ENCODE measurements around the gene GSX1.
"Not testable (repeated sequence)": the region's sequence is repeated elsewhere in the genome, so short reads cannot be mapped to it uniquely, and the experiment has no call there.

The GSX1 gene

GRCh38 chr13:27792393-27793218, at the start of gene GSX1:
TSS of gene GSX1 (plus strand) at chr13:27792483. CDS start at chr13:27792691, 208 bp downstream.
- DNase-seq = peak; percentile 29

- DNase-seq = no peak
These were observed 47.5 kb upstream of the GSX1 start for GRCh38 chr13:27744801-27745200.

GRCh38 chr13:27745301-27745700, 47.0 kb upstream of the GSX1 start:
- no peak for DNase-seq

GRCh38 chr13:27748143-27748542, 44.1 kb upstream of the GSX1 start:
- DNase-seq = not testable (repeated sequence)

GRCh38 chr13:27751953-27752532, 40.2 kb upstream of the GSX1 start:
- DNase-seq = no peak

- DNase-seq = no peak
These were observed 26.6 kb upstream of the GSX1 start for GRCh38 chr13:27765650-27766049.

GRCh38 chr13:27770809-27771208, 21.5 kb upstream of the GSX1 start:
- DNase-seq = peak; percentile 23

GRCh38 chr13:27772651-27773425, 19.4 kb upstream of the GSX1 start:
- no peak for DNase-seq

GRCh38 chr13:27774169-27774568, 18.1 kb upstream of the GSX1 start:
- DNase-seq = no peak

- DNase-seq = no peak
These were observed 17.6 kb upstream of the GSX1 start for GRCh38 chr13:27774651-27775050.

- no peak for DNase-seq
These were observed 16.3 kb upstream of the GSX1 start for GRCh38 chr13:27775943-27776342.

- DNase-seq = no peak
These were observed 10.1 kb upstream of the GSX1 start for GRCh38 chr13:27782151-27782550.

- no peak for DNase-seq
These were observed 9.2 kb upstream of the GSX1 start for GRCh38 chr13:27783111-27783510.

- no peak for DNase-seq
These were observed 4.0 kb upstream of the GSX1 start for GRCh38 chr13:27788271-27788670.

GRCh38 chr13:27789153-27789494, 3.2 kb upstream of the GSX1 start:
- DNase-seq = no peak

GRCh38 chr13:27789495-27790303, 2.6 kb upstream of the GSX1 start:
- DNase-seq = peak; percentile 18

- no peak for DNase-seq
These were observed 1.8 kb upstream of the GSX1 start for GRCh38 chr13:27790523-27790922.

- no peak for DNase-seq
These were observed 960 bp upstream of the GSX1 start for GRCh38 chr13:27791146-27791900.

GRCh38 chr13:27791901-27792392, 336 bp upstream of the GSX1 start:
- no peak for DNase-seq

GRCh38 chr13:27793507-27794367, 1.5 kb downstream of the GSX1 start:
- no peak for DNase-seq

GRCh38 chr13:27794368-27794691, 2.0 kb downstream of the GSX1 start:
- DNase-seq = no peak

All from CD4-positive, alpha-beta T cell treated with Interleukin-17A for 4 hours (primary cell).